K562 (cell line): Measurements from ENCODE around the gene MINDY4B.

Experiments
- CTCF ChIP-seq, 3 experiments: IDR thresholded peaks in 2 of 3; conservative IDR thresholded peaks in 1 of 3; 2 replicates each; pipeline ENCODE4 v1.5.1; 2011 to 2012; ENCODE audit warnings: low read length in 3 of 3, mild to moderate bottlenecking in 3 of 3, control low read depth in 2 of 3, improper control_type of control experiment in 1 of 3, inconsistent platforms in 1 of 3, low read depth in 1 of 3, mixed read lengths in 1 of 3, moderate library complexity in 1 of 3; ENCODE audit not compliant: insufficient read depth in 2 of 3
- FOXJ3 ChIP-seq: sonication (generic); formaldehyde crosslinking; IDR thresholded peaks from 2 replicates; pipeline ENCODE4 v1.4.0; 2020; ENCODE audit warnings: mild to moderate bottlenecking, missing genetic modification reagents
- GABPB1 ChIP-seq: sonication (generic); formaldehyde crosslinking; IDR thresholded peaks from 2 replicates; pipeline ENCODE4 v1.8.0; 2022; ENCODE audit warnings: mild to moderate bottlenecking, missing genetic modification reagents
- HNRNPUL1 ChIP-seq: fragments of 200-400 bp; formaldehyde crosslinking; IDR thresholded peaks from 2 replicates; pipeline ENCODE4 v1.6.1; 2017; ENCODE audit warnings: low read length
- NFIC ChIP-seq: fragments of 450-650 bp; IDR thresholded peaks from 2 replicates; pipeline ENCODE4 v1.6.1; 2017; ENCODE audit warnings: mild to moderate bottlenecking, inconsistent platforms
- SMARCB1 ChIP-seq: IDR thresholded peaks from 2 replicates; pipeline ENCODE4 v1.6.1; 2011; ENCODE audit warnings: improper control_type of control experiment, low read depth; ENCODE audit not compliant: insufficient read length
- SRSF7 ChIP-seq: fragments of 200-400 bp; formaldehyde crosslinking; optimal IDR thresholded peaks from 2 replicates; pipeline ENCODE3; 2017; ENCODE audit warnings: mild to moderate bottlenecking, low read depth, low read length
- ZBTB7A ChIP-seq: IDR thresholded peaks from 2 replicates; pipeline ENCODE4 v1.6.1; 2011; ENCODE audit warnings: low read depth, mild to moderate bottlenecking, low read length, moderate library complexity, borderline replicate concordance; ENCODE audit not compliant: control insufficient read depth
- ZNF274 ChIP-seq: IDR thresholded peaks from 2 replicates; pipeline ENCODE4 v1.6.1; 2011; ENCODE audit warnings: low read depth, mild to moderate bottlenecking, low read length, moderate library complexity, borderline replicate concordance
- ZNF507 ChIP-seq: conservative IDR thresholded peaks from 2 replicates; pipeline ENCODE4 v1.6.1; 2017; ENCODE audit warnings: missing genetic modification characterization, missing compliant biosample characterization
- TF ChIP-seq, protein P1 (sequence below): fragments of 250-450 bp; sonication (Bioruptor Pico); IDR thresholded peaks from 2 replicates; pipeline ENCODE4 v1.5.0; 2020; ENCODE audit warnings: mild to moderate bottlenecking, borderline replicate concordance
- TF ChIP-seq, protein P2 (sequence below): fragments of 250-450 bp; sonication (Bioruptor Pico); IDR thresholded peaks from 2 replicates; pipeline ENCODE4 v1.5.0; 2020; ENCODE audit warnings: mild to moderate bottlenecking

GRCh38 chr3:150945226-150946032 is 40.2 kb upstream of the MINDY4B start:
- TF ChIP-seq, protein P1, sequence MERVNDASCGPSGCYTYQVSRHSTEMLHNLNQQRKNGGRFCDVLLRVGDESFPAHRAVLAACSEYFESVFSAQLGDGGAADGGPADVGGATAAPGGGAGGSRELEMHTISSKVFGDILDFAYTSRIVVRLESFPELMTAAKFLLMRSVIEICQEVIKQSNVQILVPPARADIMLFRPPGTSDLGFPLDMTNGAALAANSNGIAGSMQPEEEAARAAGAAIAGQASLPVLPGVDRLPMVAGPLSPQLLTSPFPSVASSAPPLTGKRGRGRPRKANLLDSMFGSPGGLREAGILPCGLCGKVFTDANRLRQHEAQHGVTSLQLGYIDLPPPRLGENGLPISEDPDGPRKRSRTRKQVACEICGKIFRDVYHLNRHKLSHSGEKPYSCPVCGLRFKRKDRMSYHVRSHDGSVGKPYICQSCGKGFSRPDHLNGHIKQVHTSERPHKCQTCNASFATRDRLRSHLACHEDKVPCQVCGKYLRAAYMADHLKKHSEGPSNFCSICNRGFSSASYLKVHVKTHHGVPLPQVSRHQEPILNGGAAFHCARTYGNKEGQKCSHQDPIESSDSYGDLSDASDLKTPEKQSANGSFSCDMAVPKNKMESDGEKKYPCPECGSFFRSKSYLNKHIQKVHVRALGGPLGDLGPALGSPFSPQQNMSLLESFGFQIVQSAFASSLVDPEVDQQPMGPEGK (CRISPR knock-in tag), result no peak
- TF ChIP-seq FOXJ3 (CRISPR knock-in tag), result no peak
- no peak for TF ChIP-seq ZNF274
- no peak for TF ChIP-seq GABPB1 (CRISPR knock-in tag)
- TF ChIP-seq ZNF507 (tag), result no peak
- TF ChIP-seq, protein P2, sequence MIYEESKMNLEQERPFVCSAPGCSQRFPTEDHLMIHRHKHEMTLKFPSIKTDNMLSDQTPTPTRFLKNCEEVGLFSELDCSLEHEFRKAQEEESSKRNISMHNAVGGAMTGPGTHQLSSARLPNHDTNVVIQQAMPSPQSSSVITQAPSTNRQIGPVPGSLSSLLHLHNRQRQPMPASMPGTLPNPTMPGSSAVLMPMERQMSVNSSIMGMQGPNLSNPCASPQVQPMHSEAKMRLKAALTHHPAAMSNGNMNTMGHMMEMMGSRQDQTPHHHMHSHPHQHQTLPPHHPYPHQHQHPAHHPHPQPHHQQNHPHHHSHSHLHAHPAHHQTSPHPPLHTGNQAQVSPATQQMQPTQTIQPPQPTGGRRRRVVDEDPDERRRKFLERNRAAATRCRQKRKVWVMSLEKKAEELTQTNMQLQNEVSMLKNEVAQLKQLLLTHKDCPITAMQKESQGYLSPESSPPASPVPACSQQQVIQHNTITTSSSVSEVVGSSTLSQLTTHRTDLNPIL, result no peak
- TF ChIP-seq ZBTB7A, result no peak
- TF ChIP-seq SMARCB1, result no peak
- no peak for TF ChIP-seq SRSF7
- TF ChIP-seq CTCF (IDR thresholded peaks at IDR 0.05 in 2 of 3, conservative IDR thresholded peaks at IDR 0.05 in 1 of 3; ENCODE audit: insufficient read depth in 2 of 3, low read depth in 1 of 3, low read length in 3 of 3), result no peak
- TF ChIP-seq NFIC, result no peak
- TF ChIP-seq HNRNPUL1, result no peak
